Aorta (tissue), 5 donors: Measurements from ENCODE around the gene TOM1L1. TPM values are rescaled to one million over a fixed set of nuclear protein-coding genes. Genes with fewer than 3 reads are reported as not detected.
A peak's percentile ranks its signal among the peaks of the same experiment; 100 is the strongest.

Experiments used
- ATAC-seq: fragments of 200-7000 bp; cut with Tn5 transposase; one replicate; pipeline ENCODE4 v1.9.1; 2022; ENCODE audit warnings: moderate library complexity; ENCODE audit not compliant: low FRiP score
- DNase-seq, 2 donors: peaks; one replicate each; pipeline ENCODE4 v3.0.0-alpha.2; 2020
- H3K27ac ChIP-seq, 2 donors: one replicate each; pipeline ENCODE4 v1.5.1; 2013; ENCODE audit warnings: low read length in 2 of 2, mild to moderate bottlenecking in 2 of 2, moderate library complexity in 2 of 2, control low read depth in 1 of 2, inconsistent platforms in 1 of 2, low read depth in 1 of 2
- H3K27me3 ChIP-seq, 2 donors: one replicate each; pipeline ENCODE4 v1.6.1; 2013; ENCODE audit warnings: control low read depth in 1 of 2, low read length in 1 of 2, mild to moderate bottlenecking in 1 of 2, moderate library complexity in 1 of 2; ENCODE audit not compliant: insufficient read depth in 2 of 2, control insufficient read depth in 1 of 2
- H3K36me3 ChIP-seq, 2 donors: one replicate each; pipeline ENCODE4 v1.6.1; 2013; ENCODE audit warnings: control low read depth in 1 of 2, low read length in 1 of 2, mild to moderate bottlenecking in 1 of 2; ENCODE audit not compliant: insufficient read depth in 2 of 2, control insufficient read depth in 1 of 2
- H3K4me1 ChIP-seq, 2 donors: one replicate each; pipeline ENCODE4 v1.6.1; 2013; ENCODE audit warnings: low read length in 2 of 2, control low read depth in 1 of 2, mild to moderate bottlenecking in 1 of 2, moderate library complexity in 1 of 2; ENCODE audit not compliant: insufficient read depth in 2 of 2, control insufficient read depth in 1 of 2
- H3K4me3 ChIP-seq, 2 donors: one replicate each; pipeline ENCODE4 v1.5.1; 2013; ENCODE audit warnings: low read length in 2 of 2, control low read depth in 1 of 2, mild to moderate bottlenecking in 1 of 2
- H3K9me3 ChIP-seq: one replicate; pipeline ENCODE4 v1.6.1; 2013; ENCODE audit warnings: mild to moderate bottlenecking, low read length; ENCODE audit not compliant: control insufficient read depth
- WGBS, 2 donors: extraction: QIAGEN DNeasy Blood & Tissue Kit; methylation state at CpG; one replicate each; pipeline ENCODE4 v1.1.7; 2013; 5-methylcytosine and 5-hydroxymethylcytosine counted together
- intact Hi-C, 2 donors: fragments of 100-400 bp; cut with DNase I; formaldehyde crosslinking; loops; one replicate each; pipeline versions ENCODE4 v1.14.2 to v1.15.0; 2022
- polyA plus RNA-seq, 2 donors: library from polyadenylated mRNA; stranded (reverse); fragments of 200-250 nt; gene quantifications; one replicate each; pipeline ENCODE4 v1.2.3, GENCODE V29; 2013
- total RNA-seq, 2 donors: library from RNA; stranded (reverse); fragmentation: NEBNext Ultra II Directional; extraction: Animal tissue kit (Norgen Biotek cat#: 25700); gene quantifications; one replicate each; pipeline ENCODE4 v1.2.1, GENCODE V29; 2021
- donor health status: healthy with polysubstance abuse.
- donor health status: Bipolar disorder and iron deficiency.
- donor health status: DM: no; HTN: no; CAD: no.
- donor health status: DM: no; HTN: no; CAD: no.
- donor health status: DM: yes; HTN: yes; CAD: no.

The TOM1L1 gene
- total and polyA plus RNA-seq, 4 donors, result 23.2 to 47.5 (median 35.1) TPM

GRCh38 chr17:54969658-54970572 lies 69.3 kb downstream of the TOM1L1 start:
- intact Hi-C loops, result no loop called here

DNA sequence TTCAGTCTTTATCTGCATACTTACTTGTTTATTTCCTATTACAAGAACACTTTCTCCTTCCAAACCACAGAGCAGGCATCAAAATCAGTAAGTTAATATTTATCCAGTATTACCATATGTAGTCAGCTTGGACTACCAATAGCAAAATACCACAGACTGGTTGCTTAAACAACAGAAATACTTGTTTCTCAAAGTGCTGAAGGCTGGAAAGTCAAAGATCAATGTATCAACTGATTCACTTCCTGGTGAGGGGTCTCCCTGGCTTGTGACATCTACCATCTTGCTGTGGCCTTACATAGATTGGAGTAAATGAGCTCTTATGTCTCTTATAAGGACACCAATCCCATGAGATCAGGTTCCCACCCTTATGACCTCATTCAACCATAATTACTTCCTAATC lies 70.5 kb downstream of the TOM1L1 start:
- H3K4me1 ChIP-seq, result peaks cover 2 to 5% of the 10 kb centered on the region in 2 donors
- no peak for DNase-seq
- intact Hi-C loops, result no loop called here
- no peak for ATAC-seq
- no peaks in the 10 kb centered on the region for H3K36me3 ChIP-seq
- no peak overlapping the region for H3K4me3 ChIP-seq
- no peak overlapping the region for H3K27ac ChIP-seq
- H3K9me3 ChIP-seq, result no peaks in the 10 kb centered on the region
- no peaks in the 10 kb centered on the region for H3K27me3 ChIP-seq

More at GRCh38 chr17:54969658-54970572, 69.3 kb downstream of the TOM1L1 start:
- peaks cover 2 to 5% of the 10 kb centered on the region in 2 donors for H3K4me1 ChIP-seq
- ATAC-seq, result no peak
- no peaks in the 10 kb centered on the region for H3K27me3 ChIP-seq
- H3K36me3 ChIP-seq, result no peaks in the 10 kb centered on the region
- no peak for DNase-seq
- 42 to 47% methylated on average over 7 of the region's 7 CpGs for WGBS, 2 donors
- H3K4me3 ChIP-seq, result peak overlapping the region in 1 of 2 donors; percentile 79
- H3K9me3 ChIP-seq, result no peaks in the 10 kb centered on the region
- peak overlapping the region; percentile 36 to 42 for H3K27ac ChIP-seq

DNA sequence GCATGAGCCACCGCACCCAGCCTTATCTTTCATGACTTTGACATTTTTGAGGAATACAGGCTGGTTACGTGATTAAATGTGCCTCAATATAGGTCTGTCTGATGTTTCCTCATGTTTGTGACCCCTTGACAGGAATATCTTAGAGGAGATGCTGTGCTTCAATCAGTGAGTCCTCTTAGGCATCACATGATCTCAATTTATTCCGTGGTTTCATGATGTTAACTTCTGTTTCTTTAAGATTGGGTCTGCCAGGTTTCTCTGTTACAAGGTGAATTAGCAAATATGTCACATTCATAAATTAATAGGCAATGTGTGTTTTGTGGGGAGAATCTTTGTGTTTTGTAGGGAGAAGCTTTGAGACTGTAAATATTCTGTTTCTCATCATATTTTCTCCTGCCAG lies 71.2 kb downstream of the TOM1L1 start:
- ATAC-seq, result no peak
- no peak for DNase-seq
- Histone ChIP-seq H3K36me3 (no peaks in the 10 kb centered on the region), H3K9me3 (no peaks in the 10 kb centered on the region), H3K27me3 (no peaks in the 10 kb centered on the region), H3K4me1 (peaks cover 2 to 5% of the 10 kb centered on the region in 2 donors), H3K4me3 (no peak overlapping the region), H3K27ac (no peak overlapping the region)
- WGBS, 2 donors, result 97% methylated on average over 3 of the region's 3 CpGs
- intact Hi-C loops, result no loop called here

DNA sequence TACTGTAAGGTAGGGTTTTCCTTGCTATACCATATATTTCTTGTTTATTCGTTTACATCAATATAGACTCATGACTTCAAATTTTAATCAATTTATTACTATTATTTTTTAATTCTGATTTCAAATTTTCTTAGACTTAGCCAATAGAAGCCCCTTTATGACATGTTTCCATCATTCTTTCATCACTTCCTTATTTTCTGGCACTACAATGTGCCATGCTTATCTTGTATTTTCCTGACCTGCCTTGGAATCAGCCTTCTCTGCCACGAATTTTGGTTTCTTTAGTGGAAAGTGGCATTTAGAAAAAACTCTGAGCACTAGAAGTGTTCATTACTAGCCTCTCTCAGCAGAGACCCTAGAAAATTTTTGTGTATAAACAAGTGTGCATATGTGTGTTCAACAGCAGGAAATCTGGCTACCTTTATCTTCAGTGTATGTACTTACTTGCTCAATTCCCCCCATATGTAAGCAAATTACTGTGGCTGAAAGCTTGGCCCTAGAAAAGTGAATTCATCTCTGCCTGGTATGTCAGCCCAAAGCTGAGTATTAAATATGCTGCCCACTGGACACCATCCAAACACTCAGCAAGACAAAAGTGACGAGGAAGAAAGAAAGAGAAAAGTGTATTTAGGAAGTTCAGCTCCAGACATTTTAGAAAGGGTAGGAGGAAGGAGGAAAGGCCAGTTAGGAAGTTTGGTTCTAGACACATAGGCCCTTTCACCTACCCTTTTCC lies 71.9 kb downstream of the TOM1L1 start:
- intact Hi-C loops, result no loop called here
- Histone ChIP-seq H3K4me3 (no peak overlapping the region), H3K27me3 (no peaks in the 10 kb centered on the region), H3K9me3 (no peaks in the 10 kb centered on the region), H3K4me1 (peaks cover 2 to 5% of the 10 kb centered on the region in 2 donors), H3K36me3 (no peaks in the 10 kb centered on the region), H3K27ac (no peak overlapping the region)
- no peak for ATAC-seq
- 77 to 85% methylated on average over 3 of the region's 3 CpGs for WGBS, 2 donors
- DNase-seq, result no peak

- Histone ChIP-seq H3K9me3 (no peaks in the 10 kb centered on the region), H3K4me3 (no peak overlapping the region), H3K27ac (no peak overlapping the region), H3K27me3 (no peaks in the 10 kb centered on the region), H3K36me3 (no peaks in the 10 kb centered on the region), H3K4me1 (peaks cover 0 to 3% of the 10 kb centered on the region in 2 donors)
- intact Hi-C loops, result no loop called here
- DNase-seq (no peak), ATAC-seq (no peak)
- 85% methylated on average over 3 of the region's 3 CpGs for WGBS, 2 donors
Observed at GRCh38 chr17:54974759-54975158, 74.1 kb downstream of the TOM1L1 start.

DNA sequence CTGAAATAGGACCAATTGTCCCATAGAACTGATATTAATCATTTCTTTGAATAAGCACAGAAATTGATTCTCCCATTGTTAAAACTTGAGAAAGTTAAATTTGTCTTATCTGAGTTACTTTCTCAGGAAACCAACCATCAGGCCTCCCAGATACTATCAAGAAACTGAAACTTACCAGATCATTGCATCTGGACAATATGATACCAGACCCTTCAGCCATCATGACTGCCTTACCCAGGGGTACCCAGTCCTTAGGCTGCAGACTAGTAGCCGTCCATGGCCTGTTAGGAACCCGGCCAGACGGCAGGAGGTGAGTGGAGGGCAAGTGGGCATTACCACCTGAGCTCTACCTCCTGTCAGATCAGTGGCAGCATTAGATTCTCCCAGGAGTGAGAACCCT lies 75.7 kb downstream of the TOM1L1 start:
- H3K36me3 ChIP-seq, result no peaks in the 10 kb centered on the region
- whole genome bisulfite sequencing, 2 donors, result 93 to 98% methylated on average over 3 of the region's 3 CpGs
- intact Hi-C loops, result no loop called here
- no peaks in the 10 kb centered on the region for H3K4me1 ChIP-seq
- no peaks in the 10 kb centered on the region for H3K27me3 ChIP-seq
- H3K9me3 ChIP-seq, result peaks cover 4% of the 10 kb centered on the region
- no peak overlapping the region for H3K4me3 ChIP-seq
- H3K27ac ChIP-seq, result no peak overlapping the region
- ATAC-seq (no peak), DNase-seq (no peak)

GRCh38 chr17:54977744-54978143 lies 77.1 kb downstream of the TOM1L1 start:
- WGBS, 2 donors, result 81 to 86% methylated on average over 2 of the region's 2 CpGs
- H3K27ac ChIP-seq, result no peak overlapping the region
- no peaks in the 10 kb centered on the region for H3K36me3 ChIP-seq
- H3K4me3 ChIP-seq, result no peak overlapping the region
- DNase-seq (no peak), ATAC-seq (no peak)
- no peaks in the 10 kb centered on the region for H3K4me1 ChIP-seq
- H3K27me3 ChIP-seq, result no peaks in the 10 kb centered on the region
- peaks cover 4% of the 10 kb centered on the region for H3K9me3 ChIP-seq
- intact Hi-C loops, result no loop called here

DNA sequence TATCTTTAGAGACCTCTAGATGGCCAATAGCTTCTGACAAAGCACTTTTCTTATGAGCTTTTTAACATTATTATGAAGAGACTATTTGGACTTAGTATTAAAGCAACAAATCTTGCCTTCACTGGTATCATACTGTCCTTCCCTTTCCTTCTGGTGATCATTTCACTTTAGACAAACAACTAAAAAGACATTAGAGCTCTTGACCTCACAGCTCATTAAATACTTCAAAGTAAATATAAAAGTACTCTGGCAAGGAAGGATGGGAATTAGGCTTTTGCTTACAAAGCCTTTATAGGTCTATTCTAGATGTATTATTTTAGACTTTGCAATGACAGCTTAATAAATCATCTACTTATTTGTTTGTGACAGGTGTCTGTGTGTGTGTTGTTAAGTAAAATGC lies 79.0 kb downstream of the TOM1L1 start:
- Histone ChIP-seq H3K27ac (no peak overlapping the region), H3K9me3 (peaks cover 4% of the 10 kb centered on the region), H3K36me3 (no peaks in the 10 kb centered on the region), H3K27me3 (no peaks in the 10 kb centered on the region), H3K4me3 (no peak overlapping the region), H3K4me1 (peaks cover 0 to 2% of the 10 kb centered on the region in 2 donors)
- DNase-seq (no peak), ATAC-seq (no peak)
- intact Hi-C loops, result no loop called here

- no peak for ATAC-seq
- intact Hi-C loops, result no loop called here
Observed at GRCh38 chr17:54980375-54980774, 79.7 kb downstream of the TOM1L1 start.

More at GRCh38 chr17:54980375-54980774, 79.7 kb downstream of the TOM1L1 start:
- H3K27me3 ChIP-seq, result no peaks in the 10 kb centered on the region
- WGBS, 2 donors, result 68 to 94% methylated on average over 3 of the region's 3 CpGs
- DNase-seq, result no peak
- no peak overlapping the region for H3K27ac ChIP-seq
- peaks cover 4% of the 10 kb centered on the region for H3K9me3 ChIP-seq
- peaks cover 0 to 2% of the 10 kb centered on the region in 2 donors for H3K4me1 ChIP-seq
- H3K4me3 ChIP-seq, result no peak overlapping the region
- no peaks in the 10 kb centered on the region for H3K36me3 ChIP-seq
